Gastrocnemius medialis (tissue), 4 donors: Measurements from ENCODE around the gene MALRD1. TPM values are rescaled to one million over a fixed set of nuclear protein-coding genes. Genes with fewer than 3 reads are reported as not detected.

Experiments used
- ATAC-seq, 2 donors: fragments of 150-250 bp; one replicate each; pipeline ENCODE4 v1.9.1; 2016
- DNase-seq, 2 donors: peaks; one replicate each; pipeline ENCODE4 v3.0.0-alpha.2; 2019
- H3K27ac ChIP-seq, 4 donors: fragments of 200-600 bp; sonication (generic); 1 replicate in 1 of 4; 2 replicates in 3 of 4; pipeline ENCODE4 v1.5.1; 2016 to 2018; ENCODE audit warnings: mild to moderate bottlenecking in 2 of 4, moderate library complexity in 1 of 4
- H3K27me3 ChIP-seq, 3 donors: fragments of 200-600 bp; sonication (generic) in 2 of 3; 1 replicate in 1 of 3; 2 replicates in 2 of 3; pipeline versions ENCODE4 v1.5.1 to v1.6.0; 2016 to 2019; ENCODE audit warnings: mild to moderate bottlenecking in 1 of 3, moderate library complexity in 1 of 3
- H3K36me3 ChIP-seq, 2 donors: fragments of 200-600 bp; sonication (generic) in 1 of 2; one replicate each; pipeline ENCODE4 v1.5.1; 2017 to 2018
- H3K4me1 ChIP-seq, 2 donors: fragments of 200-600 bp; sonication (generic) in 1 of 2; one replicate each; pipeline ENCODE4 v1.5.1; 2016 to 2017; ENCODE audit warnings: mild to moderate bottlenecking in 2 of 2
- H3K4me3 ChIP-seq, 4 donors: fragments of 200-600 bp; sonication (generic) in 3 of 4; 1 replicate in 1 of 4; 2 replicates in 3 of 4; pipeline ENCODE4 v1.5.1; 2016 to 2019; ENCODE audit warnings: mild to moderate bottlenecking in 2 of 4
- H3K9me3 ChIP-seq, 3 donors: fragments of 200-600 bp; sonication (generic) in 2 of 3; 1 replicate in 1 of 3; 2 replicates in 2 of 3; pipeline ENCODE4 v1.5.1; 2016 to 2019
- POLR2A ChIP-seq, 2 donors: fragments of 450-650 bp; IDR thresholded peaks; one replicate each; pipeline ENCODE4 v1.6.1; 2017; ENCODE audit warnings: antibody characterized with exemption in 2 of 2, mild to moderate bottlenecking in 2 of 2, moderate library complexity in 2 of 2
- in situ Hi-C, 4 donors: fragments of 200-750 bp; cut with MboI; loops; one replicate each; pipeline versions ENCODE4 v1.15.0 to v1.8.0; 2017; ENCODE audit warnings: low sequenced_read_pairs in 4 of 4
- intact Hi-C: fragments of 100-400 bp; cut with DNase I; formaldehyde crosslinking; loops from one replicate; pipeline ENCODE4 v1.15.1; 2023; ENCODE audit warnings: low total_unique reads
- total RNA-seq, 4 donors: library from RNA; depleted of rRNA; stranded (reverse); fragments of >200 nt; gene quantifications; one replicate each; pipeline versions ENCODE4 v1.1.0 to v1.2.3, GENCODE V29; 2016
- TF ChIP-seq, protein P1 (sequence below), 5 experiments: fragments of 450-650 bp in 3 of 5; fragments of 200-600 bp in 2 of 5; sonication (generic) in 2 of 5; IDR thresholded peaks in 4 of 5; conservative IDR thresholded peaks in 1 of 5; 1 replicate in 4 of 5; 2 replicates in 1 of 5; pipeline ENCODE4 v1.5.1; 2016 to 2019; ENCODE audit warnings: antibody characterized with exemption in 5 of 5, mild to moderate bottlenecking in 3 of 5, moderate library complexity in 3 of 5

The MALRD1 gene
- total RNA-seq, 4 donors from 2014 or later = 0.75 TPM; not detected in 3

DNA sequence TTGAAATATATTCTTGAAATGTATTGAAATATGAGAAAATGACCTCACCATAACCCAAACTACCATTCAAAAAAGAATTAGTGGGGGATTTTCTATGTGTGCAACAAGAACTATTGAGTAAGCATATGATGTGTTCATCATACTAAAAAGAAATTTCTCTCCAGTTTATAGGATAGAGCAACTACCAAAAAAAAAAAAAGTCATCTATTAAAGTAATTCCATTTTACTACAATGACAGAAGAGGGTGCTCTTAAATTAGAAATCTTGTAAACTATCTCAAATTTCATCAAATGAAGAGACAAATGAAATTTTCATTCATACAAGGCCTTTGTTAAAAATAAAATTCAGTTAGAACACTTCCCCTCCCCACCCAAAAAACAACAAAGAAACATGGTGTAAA is 572.2 kb downstream of the MALRD1 start:
- DNase-seq (no peak), ATAC-seq (no peak)
- Histone ChIP-seq H3K27me3 (no peaks in the 10 kb centered on the region), H3K27ac (no peak overlapping the region), H3K36me3 (no peaks in the 10 kb centered on the region), H3K9me3 (no peaks in the 10 kb centered on the region), H3K4me1 (no peaks in the 10 kb centered on the region), H3K4me3 (no peak overlapping the region)
- intact Hi-C loops (no loop called here), in situ Hi-C loops (no loop called here)
- TF ChIP-seq POLR2A (IDR thresholded peaks at IDR 0.05) = no peak
- TF ChIP-seq, protein P1, sequence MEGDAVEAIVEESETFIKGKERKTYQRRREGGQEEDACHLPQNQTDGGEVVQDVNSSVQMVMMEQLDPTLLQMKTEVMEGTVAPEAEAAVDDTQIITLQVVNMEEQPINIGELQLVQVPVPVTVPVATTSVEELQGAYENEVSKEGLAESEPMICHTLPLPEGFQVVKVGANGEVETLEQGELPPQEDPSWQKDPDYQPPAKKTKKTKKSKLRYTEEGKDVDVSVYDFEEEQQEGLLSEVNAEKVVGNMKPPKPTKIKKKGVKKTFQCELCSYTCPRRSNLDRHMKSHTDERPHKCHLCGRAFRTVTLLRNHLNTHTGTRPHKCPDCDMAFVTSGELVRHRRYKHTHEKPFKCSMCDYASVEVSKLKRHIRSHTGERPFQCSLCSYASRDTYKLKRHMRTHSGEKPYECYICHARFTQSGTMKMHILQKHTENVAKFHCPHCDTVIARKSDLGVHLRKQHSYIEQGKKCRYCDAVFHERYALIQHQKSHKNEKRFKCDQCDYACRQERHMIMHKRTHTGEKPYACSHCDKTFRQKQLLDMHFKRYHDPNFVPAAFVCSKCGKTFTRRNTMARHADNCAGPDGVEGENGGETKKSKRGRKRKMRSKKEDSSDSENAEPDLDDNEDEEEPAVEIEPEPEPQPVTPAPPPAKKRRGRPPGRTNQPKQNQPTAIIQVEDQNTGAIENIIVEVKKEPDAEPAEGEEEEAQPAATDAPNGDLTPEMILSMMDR (IDR thresholded peaks at IDR 0.05 in 4 of 5, conservative IDR thresholded peaks at IDR 0.05 in 1 of 5) = no peak

DNA sequence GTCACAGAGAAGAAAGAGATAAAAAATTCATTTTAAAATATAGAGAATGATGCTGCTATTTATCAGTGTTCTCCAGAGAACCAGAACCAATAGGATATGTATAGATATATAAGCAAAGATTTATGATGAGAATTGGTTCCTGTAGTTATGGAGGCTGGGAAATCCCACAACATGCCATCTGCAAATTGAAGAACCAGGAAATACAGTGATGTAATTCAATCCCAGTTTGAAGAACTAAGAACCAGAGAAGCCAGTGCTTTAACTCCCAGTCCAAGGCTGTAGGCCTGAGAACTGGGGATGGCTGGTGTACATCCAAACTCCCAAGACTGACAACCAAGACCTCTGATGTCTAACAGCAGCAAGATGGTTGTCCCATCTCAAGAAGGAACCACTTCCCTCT is 574.7 kb downstream of the MALRD1 start:
- Histone ChIP-seq H3K27ac (no peak overlapping the region), H3K27me3 (no peaks in the 10 kb centered on the region), H3K9me3 (no peaks in the 10 kb centered on the region), H3K36me3 (no peaks in the 10 kb centered on the region), H3K4me1 (no peaks in the 10 kb centered on the region), H3K4me3 (no peak overlapping the region)
- intact Hi-C loops (no loop called here), in situ Hi-C loops (no loop called here)
- TF ChIP-seq, protein P1 (IDR thresholded peaks at IDR 0.05 in 4 of 5, conservative IDR thresholded peaks at IDR 0.05 in 1 of 5) = no peak
- no peak for TF ChIP-seq POLR2A (IDR thresholded peaks at IDR 0.05)
- ATAC-seq (no peak), DNase-seq (no peak)

DNA sequence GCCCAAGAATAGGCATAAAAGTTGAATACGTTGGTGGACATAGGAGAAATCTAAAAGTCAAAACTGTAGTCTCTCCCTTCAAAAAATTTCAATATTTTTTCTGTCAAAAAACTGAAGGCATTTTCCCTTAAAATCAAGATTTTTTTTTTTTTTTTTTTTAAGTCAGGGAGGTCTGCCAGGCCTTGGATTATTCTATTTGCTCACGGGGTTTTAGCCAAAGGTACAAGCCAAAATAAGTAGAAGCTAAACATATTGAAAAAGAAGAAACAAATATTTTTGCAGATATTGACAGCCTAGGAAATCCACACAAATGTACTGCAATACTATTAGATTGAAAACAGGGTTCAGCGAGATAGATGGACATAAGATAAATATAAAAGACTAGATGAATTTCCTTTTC is 577.6 kb downstream of the MALRD1 start:
- no peaks in the 10 kb centered on the region for H3K36me3 ChIP-seq
- in situ Hi-C loops = no loop called here
- no peaks in the 10 kb centered on the region for H3K27me3 ChIP-seq
- intact Hi-C loops = no loop called here
- no peaks in the 10 kb centered on the region for H3K9me3 ChIP-seq
- ATAC-seq (no peak), DNase-seq (no peak)
- no peak overlapping the region for H3K27ac ChIP-seq
- H3K4me3 ChIP-seq = no peak overlapping the region
- TF ChIP-seq POLR2A (IDR thresholded peaks at IDR 0.05) = no peak
- TF ChIP-seq, protein P1 (IDR thresholded peaks at IDR 0.05 in 4 of 5, conservative IDR thresholded peaks at IDR 0.05 in 1 of 5) = no peak
- peaks cover 0 to 7% of the 10 kb centered on the region in 2 donors for H3K4me1 ChIP-seq

DNA sequence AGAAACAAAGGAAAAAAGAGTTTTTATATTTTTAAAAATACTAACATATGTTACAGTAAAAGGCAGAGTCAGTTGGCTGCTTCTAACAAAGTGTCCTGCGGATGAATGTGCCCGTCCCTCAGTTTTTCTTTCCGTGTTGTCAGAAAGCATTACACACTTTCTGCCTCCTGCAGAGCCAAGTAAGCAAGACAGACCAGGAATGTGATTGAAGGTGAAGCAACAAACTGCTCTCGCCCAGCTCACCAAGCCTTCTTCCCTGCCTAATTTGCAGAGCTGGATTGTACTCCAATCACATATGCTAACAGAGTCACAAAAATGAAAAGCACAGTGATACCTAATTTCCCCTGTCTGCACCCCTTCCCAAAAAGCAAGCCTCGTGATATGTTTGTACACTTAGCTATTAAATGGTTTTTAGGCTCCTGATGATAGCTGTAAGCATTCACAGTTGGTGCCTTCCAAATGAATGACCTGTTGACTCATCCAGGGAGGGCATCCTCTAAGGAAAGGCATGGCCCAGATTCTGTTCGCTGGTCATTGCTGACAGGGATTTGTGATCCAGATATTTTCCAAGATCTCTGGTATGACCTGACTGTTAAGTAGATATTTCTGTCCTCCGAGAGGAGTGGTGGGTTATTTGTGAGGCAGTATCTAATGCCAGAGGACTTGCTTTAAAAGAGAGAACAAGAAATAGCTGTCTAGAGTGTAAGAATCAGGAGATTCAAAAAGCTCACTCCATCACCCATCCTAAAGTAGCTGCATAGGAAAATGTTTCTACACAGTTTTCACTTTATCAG is 580.4 kb downstream of the MALRD1 start:
- Histone ChIP-seq H3K4me1 (peaks cover 0 to 7% of the 10 kb centered on the region in 2 donors), H3K27ac (peak overlapping the region in 2 of 4 donors; percentile 39 to 46), H3K27me3 (no peaks in the 10 kb centered on the region), H3K36me3 (no peaks in the 10 kb centered on the region), H3K4me3 (no peak overlapping the region), H3K9me3 (no peaks in the 10 kb centered on the region)
- intact Hi-C loops = no loop called here
- in situ Hi-C loops = no loop called here
- ATAC-seq = peak; percentile 49 to 57
- no peak for DNase-seq
- TF ChIP-seq POLR2A (IDR thresholded peaks at IDR 0.05) = no peak
- TF ChIP-seq, protein P1 (IDR thresholded peaks at IDR 0.05 in 4 of 5, conservative IDR thresholded peaks at IDR 0.05 in 1 of 5) = no peak
